ENCODE measurements around the gene FOXRED1.

Gene FOXRED1

GRCh38 chr11:126312961-126313360, 44.0 kb downstream of the FOXRED1 start:
- no peak for DNase-seq (ENCODE audit: low spot score)

- DNase-seq (ENCODE audit: low spot score), result no peak
Observed at GRCh38 chr11:126313826-126314225, 44.9 kb downstream of the FOXRED1 start.

- no peak for DNase-seq (ENCODE audit: low spot score)
Observed at GRCh38 chr11:126317432-126317755, 48.4 kb downstream of the FOXRED1 start.

GRCh38 chr11:126317756-126318573, 49.0 kb downstream of the FOXRED1 start:
- peak; percentile 22 for DNase-seq (ENCODE audit: low spot score)

GRCh38 chr11:126318574-126319373, 49.8 kb downstream of the FOXRED1 start:
- DNase-seq (ENCODE audit: low spot score), result peak; percentile 38

GRCh38 chr11:126319374-126319740, 50.4 kb downstream of the FOXRED1 start:
- DNase-seq (ENCODE audit: low spot score), result no peak

GRCh38 chr11:126322996-126323395, 54.0 kb downstream of the FOXRED1 start:
- DNase-seq (ENCODE audit: low spot score), result no peak

- no peak for DNase-seq (ENCODE audit: low spot score)
Observed at GRCh38 chr11:126327281-126328000, 58.5 kb downstream of the FOXRED1 start.

Data from CD4-positive, alpha-beta T cell treated with Interleukin-2 at 100 ng/mL for 4 hours (primary cell).